Right lobe of liver (tissue), 6 donors: ENCODE data around the gene RUBCN. TPM values are rescaled to one million over a fixed set of nuclear protein-coding genes. Genes with fewer than 3 reads are reported as not detected.
"Not testable (repeated sequence)": the region's sequence is repeated elsewhere in the genome, so short reads cannot be mapped to it uniquely, and the experiment has no call there.

ENCODE experiments used
- ATAC-seq, 4 donors: fragments of 200-7000 bp; cut with Tn5 transposase; one replicate each; pipeline ENCODE4 v1.9.1; 2020; ENCODE audit warnings: mild to moderate bottlenecking in 4 of 4, moderate library complexity in 4 of 4
- DNase-seq, 3 donors: peaks; one replicate each; pipeline ENCODE4 v3.0.0-alpha.2; 2020
- H3K27ac ChIP-seq, 3 donors: fragments of 200-600 bp; one replicate each; pipeline ENCODE4 v1.8.0; 2022
- H3K27me3 ChIP-seq, 2 donors: fragments of 200-600 bp; one replicate each; pipeline ENCODE4 v1.8.0; 2022
- H3K36me3 ChIP-seq, 4 donors: fragments of 200-600 bp; sonication (generic) in 1 of 4; one replicate each; pipeline versions ENCODE4 v1.5.1 to v1.8.0; 2017 to 2022; ENCODE audit warnings: control low read depth in 1 of 4
- H3K4me1 ChIP-seq, 4 donors: fragments of 200-600 bp; sonication (generic) in 1 of 4; one replicate each; pipeline versions ENCODE4 v1.5.1 to v1.8.0; 2017 to 2022; ENCODE audit warnings: control low read depth in 1 of 4
- H3K4me3 ChIP-seq, 3 donors: fragments of 200-600 bp; one replicate each; pipeline ENCODE4 v1.8.0; 2022
- H3K9me3 ChIP-seq, 4 donors: fragments of 200-600 bp; sonication (generic) in 1 of 4; one replicate each; pipeline versions ENCODE4 v1.5.1 to v1.8.0; 2017 to 2022; ENCODE audit warnings: control low read depth in 1 of 4
- CTCF ChIP-seq, 4 donors: fragments of 200-600 bp in 3 of 4; fragments of 450-650 bp in 1 of 4; IDR thresholded peaks; one replicate each; pipeline versions ENCODE4 v1.5.1 to v1.8.0; 2016 to 2022; ENCODE audit warnings: antibody characterized with exemption in 4 of 4, mild to moderate bottlenecking in 2 of 4
- WGBS: methylation state at CpG from one replicate; pipeline ENCODE4 v1.1.6; 2018; ENCODE audit warnings: low coverage, low lambda C conversion rate; ENCODE audit not compliant: insufficient coverage; ENCODE audit errors: missing lambda C conversion rate; 5-methylcytosine and 5-hydroxymethylcytosine counted together
- intact Hi-C, 2 donors: fragments of 100-400 bp; cut with DNase I; formaldehyde crosslinking; loops; one replicate each; pipeline versions ENCODE4 v1.11.2 to v1.14.1; 2022
- total RNA-seq, 6 experiments: library from RNA; depleted of rRNA in 2 of 6; stranded (reverse); fragments of >200 nt in 2 of 6; fragmentation: NEBNext Ultra II Directional in 3 of 6; extraction: Animal tissue kit (Norgen Biotek cat#: 25700) in 3 of 6; gene quantifications; one replicate each; pipeline versions ENCODE4 v1.1.0 to v1.2.4, GENCODE V29; 2016 to 2023
- donor health status: DM: no; HTN: yes; CAD: no.
- donor health status: DM: no; HTN: no; CAD: no.
- donor health status: DM: no; HTN: no; CAD: no.
- donor health status: DM: no; HTN: yes; CAD: no.
- donor health status: DM: no; HTN: yes; CAD: no.

The RUBCN gene
- total RNA-seq, 6 experiments from 2014 or later: 6.4 to 19.4 (median 7.7) TPM

GRCh38 chr3:197665142-197665491 is 71.6 kb downstream of the RUBCN start:
- ATAC-seq: peak; percentile 90 to 96 (median 90)
- H3K27ac ChIP-seq, H3K27me3 ChIP-seq, H3K4me1 ChIP-seq, intact Hi-C loops, H3K9me3 ChIP-seq, H3K36me3 ChIP-seq, DNase-seq: not testable (repeated sequence)
- whole genome bisulfite sequencing: no CpG with 5 or more reads among the region's 32 CpGs
- peak overlapping the region; percentile 23 to 44 (median 35) for H3K4me3 ChIP-seq

- H3K9me3 ChIP-seq, H3K27me3 ChIP-seq, H3K4me1 ChIP-seq, H3K36me3 ChIP-seq, intact Hi-C loops, H3K27ac ChIP-seq: not testable (repeated sequence)
- DNase-seq (peak in 1 of 3 donors; percentile 23), ATAC-seq (peak; percentile 39 to 57 (median 54))
- peak in 1 of 4 donors; percentile 9 for TF ChIP-seq CTCF (IDR thresholded peaks at IDR 0.05)
- 0% methylated on average over 7 of the region's 29 CpGs for WGBS
- peak overlapping the region; percentile 23 to 44 (median 35) for H3K4me3 ChIP-seq
These were observed 72.1 kb downstream of the RUBCN start for GRCh38 chr3:197664414-197665141.

- H3K4me3 ChIP-seq, H3K9me3 ChIP-seq, DNase-seq, H3K4me1 ChIP-seq, ATAC-seq, intact Hi-C loops, H3K36me3 ChIP-seq, H3K27me3 ChIP-seq, H3K27ac ChIP-seq: not testable (repeated sequence)
- WGBS: 47% methylated on average over 3 of the region's 25 CpGs
These were observed 73.2 kb downstream of the RUBCN start for GRCh38 chr3:197663367-197664140.

GRCh38 chr3:197662352-197662751 is 74.4 kb downstream of the RUBCN start:
- ATAC-seq, H3K4me1 ChIP-seq, intact Hi-C loops, H3K9me3 ChIP-seq, H3K27me3 ChIP-seq, H3K36me3 ChIP-seq, H3K27ac ChIP-seq, DNase-seq, H3K4me3 ChIP-seq: not testable (repeated sequence)
- 79% methylated on average over 6 of the region's 6 CpGs for WGBS

GRCh38 chr3:197661874-197662273 is 74.8 kb downstream of the RUBCN start:
- WGBS: 45% methylated on average over 2 of the region's 15 CpGs

GRCh38 chr3:197661234-197661834 is 75.4 kb downstream of the RUBCN start:
- H3K27me3 ChIP-seq, intact Hi-C loops, H3K36me3 ChIP-seq, DNase-seq, ATAC-seq, H3K4me3 ChIP-seq, H3K9me3 ChIP-seq, H3K4me1 ChIP-seq, H3K27ac ChIP-seq: not testable (repeated sequence)
- WGBS: no CpG with 5 or more reads among the region's 23 CpGs

More at GRCh38 chr3:197661874-197662273, 74.8 kb downstream of the RUBCN start:
- H3K4me1 ChIP-seq, H3K27ac ChIP-seq, intact Hi-C loops, H3K27me3 ChIP-seq, H3K36me3 ChIP-seq, DNase-seq, ATAC-seq, H3K9me3 ChIP-seq, H3K4me3 ChIP-seq: not testable (repeated sequence)

- no CpG with 5 or more reads among the region's 16 CpGs for WGBS
- H3K27me3 ChIP-seq, ATAC-seq, H3K27ac ChIP-seq, H3K9me3 ChIP-seq, intact Hi-C loops, DNase-seq, H3K36me3 ChIP-seq, H3K4me3 ChIP-seq, H3K4me1 ChIP-seq: not testable (repeated sequence)
These were observed 77.0 kb downstream of the RUBCN start for GRCh38 chr3:197659701-197660100.

GRCh38 chr3:197659144-197659543 is 77.6 kb downstream of the RUBCN start:
- WGBS: 43% methylated on average over 3 of the region's 10 CpGs
- H3K4me3 ChIP-seq, H3K27ac ChIP-seq, ATAC-seq, H3K9me3 ChIP-seq, H3K4me1 ChIP-seq, DNase-seq, H3K36me3 ChIP-seq, intact Hi-C loops, H3K27me3 ChIP-seq: not testable (repeated sequence)

- H3K9me3 ChIP-seq, ATAC-seq, H3K4me3 ChIP-seq, H3K27me3 ChIP-seq, H3K27ac ChIP-seq, intact Hi-C loops, H3K4me1 ChIP-seq, DNase-seq, H3K36me3 ChIP-seq: not testable (repeated sequence)
- 90% methylated on average over 2 of the region's 13 CpGs for WGBS
These were observed 78.0 kb downstream of the RUBCN start for GRCh38 chr3:197658706-197659105.

- H3K9me3 ChIP-seq, H3K4me3 ChIP-seq, DNase-seq, H3K27ac ChIP-seq, H3K4me1 ChIP-seq, H3K27me3 ChIP-seq, H3K36me3 ChIP-seq, ATAC-seq, intact Hi-C loops: not testable (repeated sequence)
- WGBS: no CpG with 5 or more reads among the region's 30 CpGs
These were observed 79.0 kb downstream of the RUBCN start for GRCh38 chr3:197657541-197658292.
